Upper lobe of left lung (tissue), 4 donors: ENCODE measurements around the gene KDM5B.

Source experiments
- CTCF ChIP-seq, 6 experiments: fragments of 450-650 bp in 4 of 6; fragments of 200-600 bp in 2 of 6; sonication (generic) in 2 of 6; IDR thresholded peaks; one replicate each; pipeline ENCODE4 v1.5.1; 2016 to 2019; ENCODE audit warnings: antibody characterized with exemption in 6 of 6
- EP300 ChIP-seq, 4 donors: sonication (generic); formaldehyde crosslinking; IDR thresholded peaks; one replicate each; pipeline ENCODE4 v1.5.1; 2017; ENCODE audit warnings: antibody characterized with exemption in 4 of 4, control low read depth in 2 of 4
- POLR2A ChIP-seq, 4 donors: fragments of 450-650 bp; IDR thresholded peaks; one replicate each; pipeline ENCODE4 v1.5.1; 2016 to 2017; ENCODE audit warnings: antibody characterized with exemption in 4 of 4, mild to moderate bottlenecking in 2 of 4
- POLR2AphosphoS5 ChIP-seq, 2 donors: sonication (generic); formaldehyde crosslinking; IDR thresholded peaks; one replicate each; pipeline ENCODE4 v1.5.1; 2017; ENCODE audit warnings: antibody characterized with exemption in 2 of 2

- TF ChIP-seq CTCF (IDR thresholded peaks at IDR 0.05) (no peak), EP300 (IDR thresholded peaks at IDR 0.05) (no peak), POLR2AphosphoS5 (IDR thresholded peaks at IDR 0.05) (no peak), POLR2A (IDR thresholded peaks at IDR 0.05) (no peak)
These were observed 51.8 kb downstream of the KDM5B start for GRCh38 chr1:202756391-202756790.
